ENCODE data around the gene DDC. TPM values are rescaled to one million over a fixed set of nuclear protein-coding genes. Genes with fewer than 3 reads are reported as not detected.

The DDC gene
- total and polyA plus RNA-seq, 9 donors: 0.24 to 3.3 (median 0.72) TPM

DNA sequence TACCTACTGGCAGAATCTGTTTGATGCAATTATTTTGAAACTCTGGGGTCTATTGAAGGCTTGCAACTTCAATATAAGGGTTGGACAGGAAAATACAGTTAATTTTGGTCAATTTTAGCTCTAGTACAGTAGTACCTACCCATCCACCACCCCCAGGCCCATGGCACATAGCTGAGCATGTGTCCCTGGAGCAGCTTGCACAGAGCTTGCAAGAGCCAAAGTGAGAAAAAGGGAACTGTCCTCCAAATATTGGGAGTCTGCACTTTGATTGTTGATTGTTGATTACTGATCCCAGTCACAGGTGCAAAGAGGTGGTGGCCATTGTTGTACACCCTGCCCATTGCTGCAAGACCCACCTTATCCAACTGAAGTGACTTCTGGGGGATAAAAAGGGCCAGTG is 52.8 kb downstream of the DDC start:
- intact Hi-C loops (cut with DNase I): no loop called here
- no peak for DNase-seq
- Histone ChIP-seq H3K27me3 (no peaks in the 10 kb centered on the region), H3K9me3 (no peaks in the 10 kb centered on the region), H3K4me3 (no peak overlapping the region), H3K4me1 (ENCODE audit: insufficient read depth) (no peaks in the 10 kb centered on the region), H3K36me3 (no peaks in the 10 kb centered on the region), H3K27ac (no peak overlapping the region)
- TF ChIP-seq CTCF (IDR thresholded peaks at IDR 0.05): no peak
- no peak for TF ChIP-seq EP300 (IDR thresholded peaks at IDR 0.05)
- TF ChIP-seq POLR2A (IDR thresholded peaks at IDR 0.05): no peak

DNA sequence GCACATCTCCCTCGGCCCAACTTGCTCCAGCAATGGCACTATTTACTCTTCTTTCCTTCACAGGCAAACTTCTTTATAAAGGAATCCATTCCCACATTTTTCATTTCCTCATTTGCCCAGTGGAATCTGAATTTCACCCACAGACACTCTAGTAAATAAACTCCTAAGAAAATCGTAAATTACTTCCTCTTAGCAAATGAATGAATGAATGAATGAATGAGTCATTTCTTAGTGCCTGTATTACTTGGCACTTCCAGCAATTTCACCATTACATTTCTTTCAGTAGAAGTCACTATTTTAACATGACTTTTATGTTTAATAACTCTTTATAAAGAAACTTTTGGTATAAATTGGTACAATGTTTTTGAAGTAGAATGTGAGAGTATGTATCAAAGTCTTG is 55.7 kb downstream of the DDC start:
- Histone ChIP-seq H3K9me3 (no peaks in the 10 kb centered on the region), H3K4me3 (no peak overlapping the region), H3K36me3 (no peaks in the 10 kb centered on the region), H3K27me3 (no peaks in the 10 kb centered on the region), H3K4me1 (ENCODE audit: insufficient read depth) (no peaks in the 10 kb centered on the region), H3K27ac (no peak overlapping the region)
- intact Hi-C loops (cut with DNase I): no loop called here
- WGBS, 3 donors: 74 to 87% (median 82%) methylated on average over 2 of the region's 2 CpGs
- TF ChIP-seq POLR2A (IDR thresholded peaks at IDR 0.05): no peak
- TF ChIP-seq EP300 (IDR thresholded peaks at IDR 0.05): no peak
- no peak for DNase-seq

DNA sequence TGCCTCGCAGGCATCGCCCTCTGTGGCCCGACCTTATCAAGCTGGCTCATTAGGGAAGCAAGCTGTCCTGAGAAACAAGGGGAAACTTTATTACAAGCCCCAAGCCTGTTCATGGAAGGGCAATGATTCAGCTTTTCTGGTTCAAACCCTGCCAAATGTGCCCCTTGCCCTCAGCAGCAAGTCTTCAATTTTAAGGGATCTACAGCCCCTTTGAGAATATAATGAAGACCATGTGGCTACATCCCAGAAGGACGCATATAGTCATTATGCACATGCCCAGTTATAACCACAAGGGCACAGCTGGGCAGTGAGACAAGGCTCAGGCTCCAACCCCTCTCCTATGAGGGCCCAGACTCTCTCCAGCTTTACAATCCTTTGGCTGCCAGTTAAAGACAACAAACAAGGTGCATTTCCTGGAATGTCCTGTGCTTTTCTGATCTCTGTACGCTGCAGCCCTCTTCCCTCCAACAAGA is 56.7 kb downstream of the DDC start:
- H3K4me3 ChIP-seq: no peak overlapping the region
- no peak overlapping the region for H3K27ac ChIP-seq
- no peaks in the 10 kb centered on the region for H3K4me1 ChIP-seq (ENCODE audit: insufficient read depth)
- TF ChIP-seq EP300 (IDR thresholded peaks at IDR 0.05) (no peak), POLR2A (IDR thresholded peaks at IDR 0.05) (no peak), CTCF (IDR thresholded peaks at IDR 0.05) (no peak)
- no peaks in the 10 kb centered on the region for H3K27me3 ChIP-seq
- H3K9me3 ChIP-seq: no peaks in the 10 kb centered on the region
- no peak for DNase-seq
- H3K36me3 ChIP-seq: no peaks in the 10 kb centered on the region
- intact Hi-C loops (cut with DNase I): no loop called here
- WGBS, 3 donors: 88 to 91% (median 90%) methylated on average over 5 of the region's 5 CpGs

- H3K36me3 ChIP-seq: no peaks in the 10 kb centered on the region
- DNase-seq: no peak
- intact Hi-C loops (cut with DNase I): no loop called here
- no peaks in the 10 kb centered on the region for H3K9me3 ChIP-seq
- no peak for TF ChIP-seq EP300 (IDR thresholded peaks at IDR 0.05)
- TF ChIP-seq CTCF (IDR thresholded peaks at IDR 0.05): no peak
- no peak for TF ChIP-seq POLR2A (IDR thresholded peaks at IDR 0.05)
- H3K27me3 ChIP-seq: no peaks in the 10 kb centered on the region
- H3K4me1 ChIP-seq (ENCODE audit: insufficient read depth): peaks cover 2% of the 10 kb centered on the region
- no peak overlapping the region for H3K27ac ChIP-seq
- WGBS, 3 donors: 88 to 93% (median 91%) methylated on average over 7 of the region's 7 CpGs
- no peak overlapping the region for H3K4me3 ChIP-seq
These were observed 57.2 kb downstream of the DDC start for GRCh38 chr7:50507898-50508470.

GRCh38 chr7:50505553-50506210 is 59.5 kb downstream of the DDC start:
- no peak for DNase-seq
- no peak overlapping the region for H3K27ac ChIP-seq
- no peak for TF ChIP-seq CTCF (IDR thresholded peaks at IDR 0.05)
- no peak for TF ChIP-seq POLR2A (IDR thresholded peaks at IDR 0.05)
- no peak for TF ChIP-seq EP300 (IDR thresholded peaks at IDR 0.05)
- intact Hi-C loops (cut with DNase I): no loop called here
- 84 to 88% (median 86%) methylated on average over 10 of the region's 10 CpGs for WGBS, 3 donors
- H3K27me3 ChIP-seq: no peaks in the 10 kb centered on the region
- H3K36me3 ChIP-seq: no peaks in the 10 kb centered on the region
- no peaks in the 10 kb centered on the region for H3K9me3 ChIP-seq
- H3K4me3 ChIP-seq: no peak overlapping the region
- peaks cover 9% of the 10 kb centered on the region for H3K4me1 ChIP-seq (ENCODE audit: insufficient read depth)

Data from ovary (tissue), 9 donors.